Stromal cell of bone marrow (primary cell): ENCODE measurements around the gene LARP6.
"Not testable (repeated sequence)": the region's sequence is repeated elsewhere in the genome, so short reads cannot be mapped to it uniquely, and the experiment has no call there.

Experiments used
- DNase-seq: peaks from one replicate; pipeline ENCODE4 v3.0.0-alpha.2; 2012; ENCODE audit warnings: low read depth

LARP6 gene

DNA sequence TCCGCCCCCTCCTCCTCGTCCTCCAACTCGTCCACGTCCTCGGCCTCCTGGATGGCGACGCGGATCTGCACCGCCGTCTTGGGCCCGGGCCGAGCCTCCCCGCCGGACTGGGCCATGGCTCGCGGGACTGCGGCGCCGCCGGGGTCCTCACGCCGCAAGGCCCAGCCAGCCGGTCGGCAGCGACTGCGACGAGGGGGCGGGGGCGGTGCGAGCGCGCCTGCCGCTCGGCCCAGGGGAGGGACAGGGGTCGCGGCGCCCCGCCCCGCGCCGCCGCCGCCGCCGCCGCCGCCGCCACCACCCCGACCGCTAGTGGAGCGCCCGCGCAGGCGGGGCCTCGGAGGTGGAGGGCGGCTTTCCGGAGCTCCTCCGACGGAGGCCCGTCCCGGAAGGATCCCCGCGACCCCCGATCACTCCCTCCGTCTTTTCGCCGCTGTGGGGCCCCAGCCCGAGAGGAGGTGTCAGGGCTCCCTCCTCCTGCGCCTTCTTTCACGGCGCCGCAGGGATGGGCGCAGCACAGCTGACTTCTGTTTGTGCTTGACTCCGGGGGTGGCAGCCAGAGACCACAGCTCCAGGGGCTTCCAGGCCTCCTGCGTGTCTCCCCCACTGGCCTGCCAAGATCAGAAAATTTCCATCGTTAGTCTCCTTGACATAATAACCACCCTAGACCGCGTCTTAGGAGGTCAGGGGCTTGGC, at the start of gene LARP6:
Gene LARP6 (minus strand): TSS at position 185 of the 693 bp plus-strand sequence. CDS start 69 bp downstream, at position 116.
- no peak for DNase-seq

DNA sequence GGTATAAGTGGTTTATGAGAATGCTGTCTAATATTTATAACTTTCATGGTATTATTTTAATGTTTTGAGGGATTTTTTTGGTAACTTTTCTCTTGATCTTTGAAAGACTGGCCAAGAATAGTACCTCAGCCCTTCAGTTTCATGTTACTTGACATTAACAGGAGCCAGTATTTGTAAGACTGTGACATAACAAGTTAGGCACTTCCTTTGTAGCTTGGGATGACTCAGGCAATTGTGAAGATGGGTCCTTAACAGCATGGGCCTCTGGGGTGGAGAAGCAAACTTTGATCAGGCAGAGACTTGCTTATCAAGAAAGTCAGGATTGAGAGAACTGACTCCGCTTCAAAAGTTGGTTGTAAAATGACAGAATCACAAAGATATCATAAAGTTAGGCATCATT, 48.1 kb upstream of the LARP6 start:
- peak; percentile 57 for DNase-seq

DNA sequence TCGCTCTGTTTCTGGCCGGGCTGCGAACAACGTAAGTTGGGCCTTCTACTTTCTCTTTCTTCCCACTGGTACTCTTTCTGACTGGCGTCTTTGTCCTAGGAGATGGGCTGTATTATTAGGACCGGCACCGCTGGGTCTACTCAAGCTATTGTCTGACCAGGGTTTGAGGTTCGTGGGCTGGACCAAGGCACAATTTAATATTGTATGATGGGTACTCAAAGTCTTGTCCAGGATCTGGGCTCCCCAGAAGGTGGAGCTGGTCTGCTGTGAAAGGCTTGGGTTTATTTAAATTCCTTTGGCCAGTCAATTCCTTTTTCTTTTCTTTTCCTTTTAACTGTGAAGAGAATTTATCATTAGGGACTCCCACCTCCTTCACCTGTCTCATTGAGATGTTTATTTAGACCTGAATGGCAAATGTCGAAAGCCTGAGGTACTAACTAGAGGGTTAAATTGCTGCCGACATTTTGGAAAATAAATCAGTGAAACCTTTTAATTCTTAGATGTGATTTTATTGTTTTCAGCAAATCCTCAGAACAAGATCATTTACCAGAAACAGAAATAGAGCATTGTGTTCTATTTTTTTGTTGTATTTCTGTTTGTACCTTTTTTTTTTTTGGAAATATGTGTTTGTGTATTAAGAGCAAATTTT, 39.1 kb upstream of the LARP6 start:
- DNase-seq = peak; percentile 65

DNA sequence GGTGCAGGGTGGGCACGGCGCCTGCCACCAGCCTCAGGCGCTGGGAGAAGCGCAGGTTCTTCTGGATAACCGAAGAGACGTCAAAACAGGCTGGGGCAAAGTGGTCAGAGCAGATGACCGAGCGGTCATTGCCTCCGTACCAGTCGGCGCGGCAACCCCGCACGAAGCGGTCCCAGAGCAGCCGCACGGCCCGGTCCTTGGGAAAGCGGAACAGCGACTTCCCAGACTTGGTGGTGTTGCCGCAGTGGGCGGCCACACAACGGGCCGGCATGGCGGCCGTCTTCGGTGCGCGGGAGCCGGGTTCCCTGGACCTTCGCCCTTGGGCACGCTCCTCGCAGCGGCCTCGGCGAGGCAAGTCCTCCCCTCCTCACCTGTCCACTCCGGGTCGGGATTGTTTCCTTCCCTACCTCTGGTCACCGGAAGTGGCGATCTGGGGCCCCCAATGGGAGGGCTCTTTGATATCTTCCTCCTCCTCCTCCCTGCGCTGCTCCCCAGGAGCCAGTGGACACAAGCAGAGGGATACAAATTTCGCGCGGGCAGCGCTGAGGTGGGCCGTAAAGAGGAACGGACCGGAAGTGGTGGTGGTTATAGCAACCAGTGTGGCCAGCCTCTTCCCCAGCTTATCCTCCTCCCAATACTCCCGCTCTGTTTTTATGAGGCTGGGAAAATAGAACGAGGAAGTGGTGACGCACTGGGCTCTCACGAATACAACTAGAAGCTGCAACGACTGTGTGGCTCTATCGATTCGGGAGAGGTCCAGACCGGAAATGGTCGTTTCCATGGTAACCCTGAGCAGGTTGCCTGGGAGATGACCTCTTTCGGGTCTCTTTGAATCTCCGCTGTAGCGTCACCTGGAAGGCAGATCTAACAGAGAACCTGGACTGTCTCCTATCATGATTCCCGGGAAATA, 38.3 kb upstream of the LARP6 start, which contains the start of the genes LRRC49 and THAP10:
Gene LRRC49 (plus strand): TSS at position 825 of the 910 bp plus-strand sequence. CDS start 69 bp downstream, at position 894.
Gene THAP10 (minus strand): TSS at position 432 of the 910 bp plus-strand sequence. CDS start 161 bp downstream, at position 271.
- peak; percentile 97 for DNase-seq

DNA sequence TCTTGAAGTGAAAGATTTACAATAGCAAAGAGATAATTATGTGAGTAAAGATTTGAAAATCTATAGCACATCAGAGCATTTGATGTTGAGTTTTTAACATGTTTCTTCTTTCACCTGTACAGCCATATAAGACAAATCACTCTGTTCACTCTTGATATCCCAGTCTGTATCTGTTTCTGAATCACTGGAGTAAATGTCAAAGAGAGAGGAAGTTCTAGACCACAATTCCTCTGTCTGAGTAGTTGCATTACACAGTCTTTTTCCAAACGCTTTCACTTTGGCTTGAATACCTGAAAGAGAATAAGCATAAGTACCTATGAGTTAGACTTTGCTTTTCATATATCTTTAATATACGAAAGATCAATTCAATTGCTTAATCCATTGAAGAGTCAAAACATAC, 28.4 kb upstream of the LARP6 start:
- no peak for DNase-seq

DNA sequence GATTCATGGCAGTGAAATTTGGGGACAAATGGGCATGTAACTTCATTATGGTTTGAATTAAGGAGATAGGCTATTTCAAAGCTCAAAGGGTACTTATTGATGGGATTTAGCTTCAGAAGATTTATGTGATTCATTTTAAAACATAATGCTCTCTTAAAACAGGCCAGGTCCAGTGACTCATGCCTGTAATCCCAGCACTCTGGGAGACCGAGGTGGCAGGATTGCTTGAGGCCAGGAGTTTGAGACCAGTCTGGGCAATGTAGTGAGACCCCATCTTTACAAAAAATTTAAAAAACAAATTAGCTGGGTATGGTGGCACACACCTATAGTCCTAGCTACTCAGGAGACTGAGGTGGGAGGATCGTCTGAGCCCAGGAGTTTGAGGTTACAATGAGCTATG, 26.8 kb upstream of the LARP6 start:
- no peak for DNase-seq

DNA sequence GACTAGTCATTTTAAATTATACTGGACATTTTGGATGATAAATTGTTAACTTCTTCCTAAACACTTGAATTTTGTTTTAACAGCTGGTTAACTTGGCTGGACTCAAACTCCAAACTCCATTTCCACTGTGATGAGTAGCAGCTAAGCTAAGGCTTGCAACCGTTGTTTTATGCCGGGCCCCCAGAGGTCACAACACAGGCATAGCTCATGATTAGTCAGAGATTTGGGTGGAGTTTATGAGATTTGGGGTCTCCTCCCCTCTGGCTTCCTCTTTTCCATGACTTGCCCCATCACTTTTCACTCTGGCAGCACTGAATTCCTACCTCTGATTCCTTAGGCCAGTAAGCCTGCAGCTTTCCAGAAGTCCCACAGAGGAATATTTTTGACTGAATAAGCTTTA, 25.4 kb upstream of the LARP6 start:
- peak; percentile 91 for DNase-seq

DNA sequence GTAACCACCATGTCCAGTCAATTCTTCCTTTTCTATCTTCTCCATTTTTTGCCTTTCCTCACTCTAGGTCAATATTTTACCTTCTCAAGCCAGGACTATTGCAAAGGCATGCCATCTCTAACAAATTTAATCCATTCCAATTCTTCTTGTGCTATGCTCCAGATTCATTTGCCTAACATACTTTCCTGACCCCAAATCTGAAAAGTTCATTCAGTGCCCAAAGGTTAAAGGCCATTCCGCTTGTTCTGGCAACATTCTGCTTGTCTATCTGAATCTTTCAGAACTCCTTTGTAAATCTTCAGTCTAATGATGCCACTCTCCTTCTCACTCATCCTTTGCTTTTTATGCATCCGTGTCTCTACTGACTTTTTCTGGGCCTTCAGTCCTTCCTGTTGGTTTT, 22.7 kb upstream of the LARP6 start:
- no peak for DNase-seq

DNA sequence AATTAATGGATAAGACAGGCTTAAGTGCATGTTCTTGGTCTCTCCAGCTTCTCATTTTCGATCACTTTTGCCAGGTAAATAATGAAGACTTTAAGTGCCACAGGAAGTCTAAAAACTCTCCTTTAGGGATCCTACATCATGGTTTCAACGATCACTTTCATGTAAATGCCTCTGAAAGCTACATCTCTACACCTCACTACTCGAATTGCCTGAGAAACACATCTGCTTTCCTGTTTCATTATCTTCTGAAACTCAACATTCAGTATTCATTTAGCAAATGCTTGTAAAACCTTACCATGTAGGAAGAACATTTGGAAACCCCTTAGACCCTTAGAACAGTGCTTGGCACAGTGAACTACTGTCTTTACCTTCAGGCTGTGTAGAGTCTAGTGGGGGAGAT, 22.1 kb upstream of the LARP6 start:
- no peak for DNase-seq

DNA sequence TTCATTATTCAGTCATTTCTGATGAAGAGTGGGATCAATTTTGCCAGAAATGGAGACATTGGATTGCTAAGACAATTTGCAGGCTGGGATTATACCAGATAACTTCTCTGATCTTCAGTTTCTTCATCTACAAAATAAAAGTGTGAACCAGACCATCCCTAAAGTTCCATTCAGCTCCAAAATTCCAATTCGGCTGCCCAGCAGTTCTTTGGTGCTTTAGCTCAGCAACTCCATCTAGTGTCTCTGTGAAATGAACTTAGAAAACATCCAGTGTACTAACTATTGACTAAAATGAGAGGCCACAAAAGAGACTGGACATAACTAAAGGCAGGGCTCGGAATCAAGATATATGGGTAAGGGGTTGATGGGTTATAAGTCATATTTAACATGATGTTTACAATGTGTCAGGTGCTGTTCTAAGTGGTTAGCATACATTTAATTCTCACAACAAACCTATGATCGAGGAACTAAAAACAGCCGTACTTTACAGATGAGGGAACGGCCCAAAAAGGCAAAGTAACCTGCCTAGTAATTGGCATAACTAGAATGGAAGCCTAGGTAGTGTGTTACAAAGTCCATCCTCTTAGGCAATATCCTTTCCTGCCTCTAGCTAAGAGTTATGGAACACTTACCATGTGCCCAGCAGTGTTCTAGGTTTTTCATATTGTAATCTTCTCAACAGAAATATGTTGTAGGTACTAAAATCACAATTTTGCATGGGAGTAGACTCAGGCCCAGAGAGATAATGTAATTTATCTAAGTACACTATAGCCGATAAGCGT, 21.2 kb upstream of the LARP6 start:
- DNase-seq = no peak

DNA sequence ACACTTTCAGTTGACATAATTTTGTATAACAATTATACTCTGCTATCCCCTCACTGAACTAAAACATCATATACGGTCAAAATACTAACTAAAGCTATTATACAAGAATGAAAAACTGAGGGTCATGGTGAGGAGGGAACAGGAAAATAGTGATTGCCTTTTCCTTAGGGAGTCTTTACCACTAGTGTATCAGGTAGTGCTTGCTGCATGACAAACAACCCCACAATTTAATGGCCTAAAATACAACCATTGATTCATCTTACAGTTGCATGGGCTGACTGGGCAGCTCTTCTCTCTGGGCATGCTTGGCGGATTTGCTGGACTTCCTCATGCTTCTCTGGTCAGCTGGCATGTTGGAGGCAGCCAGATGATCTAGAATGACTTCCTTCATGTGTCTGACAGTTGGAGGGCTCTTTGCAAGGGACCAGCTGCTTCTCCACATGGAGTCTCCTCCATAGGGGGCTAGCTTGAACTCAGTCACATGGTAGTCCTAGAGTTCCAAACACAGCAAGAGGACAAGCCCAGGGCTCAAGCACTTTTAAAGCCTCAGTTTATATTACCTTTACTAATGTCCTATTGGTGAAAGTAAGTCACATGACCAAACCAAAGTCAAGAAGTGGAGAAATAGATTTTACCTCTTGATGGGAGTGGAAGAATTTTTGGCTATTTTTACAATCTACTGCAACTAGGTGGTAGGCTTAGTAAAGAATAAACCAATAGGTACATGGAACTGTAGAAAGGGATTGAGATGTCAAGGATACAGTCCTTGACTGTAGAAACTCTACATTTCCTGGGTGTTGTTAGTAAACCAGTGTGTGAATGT, 19.5 kb upstream of the LARP6 start:
- DNase-seq = no peak

DNA sequence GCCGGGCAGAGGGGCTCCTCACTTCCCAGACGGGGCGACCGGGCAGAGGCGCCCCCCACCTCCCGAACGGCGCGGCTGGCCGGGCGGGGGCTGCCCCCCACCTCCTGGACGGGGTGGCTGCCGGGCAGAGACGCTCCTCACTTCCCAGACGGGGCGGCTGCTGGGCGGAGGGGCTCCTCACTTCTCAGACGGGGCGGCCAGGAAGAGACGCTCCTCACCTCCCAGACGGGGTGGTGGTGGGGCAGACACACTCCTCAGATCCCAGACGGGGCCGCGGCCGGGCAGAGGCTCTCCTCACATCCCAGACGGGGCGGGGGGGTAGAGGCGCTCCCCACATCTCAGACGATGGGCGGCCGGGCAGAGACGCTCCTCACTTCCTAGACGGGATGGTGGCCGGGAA, 17.5 kb upstream of the LARP6 start:
- not testable (repeated sequence) for DNase-seq

DNA sequence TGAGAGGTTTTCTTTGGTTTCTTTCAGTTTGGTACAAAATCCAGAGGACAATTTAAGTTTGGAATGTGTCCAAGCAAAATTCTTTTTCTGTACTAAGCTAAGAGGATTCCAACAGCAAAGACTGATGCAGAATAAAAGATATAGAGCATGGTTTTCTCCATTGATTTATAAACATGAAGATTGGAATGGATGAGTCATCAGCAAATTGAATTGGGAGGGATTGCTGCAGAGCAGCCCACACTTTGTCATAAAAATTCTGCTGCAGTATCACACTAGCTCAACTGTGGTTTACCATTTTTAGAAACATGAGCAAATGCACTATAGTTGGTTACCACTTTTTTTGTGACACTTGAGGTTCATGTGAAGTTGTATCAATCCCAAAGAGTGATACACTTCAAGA, 16.1 kb upstream of the LARP6 start:
- DNase-seq = peak; percentile 79

DNA sequence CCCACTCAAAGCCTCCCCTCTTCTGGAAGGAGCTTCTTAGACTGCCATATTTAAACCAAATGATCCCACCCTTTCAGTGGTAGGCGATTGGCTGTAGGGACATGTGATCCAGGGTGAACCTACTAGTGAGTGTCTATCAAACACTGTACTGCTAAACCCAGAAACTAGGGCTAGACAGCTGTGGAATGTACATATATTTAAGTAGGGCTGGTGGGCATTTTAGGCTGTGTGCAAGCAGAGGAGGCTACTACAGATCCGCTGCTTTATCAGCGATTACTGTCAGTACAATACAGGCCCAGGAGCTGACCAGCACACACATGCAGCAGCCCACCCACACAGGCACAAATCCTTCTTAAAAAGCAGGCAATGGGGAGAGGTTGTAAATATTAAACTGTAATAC, 15.4 kb upstream of the LARP6 start:
- no peak for DNase-seq

DNA sequence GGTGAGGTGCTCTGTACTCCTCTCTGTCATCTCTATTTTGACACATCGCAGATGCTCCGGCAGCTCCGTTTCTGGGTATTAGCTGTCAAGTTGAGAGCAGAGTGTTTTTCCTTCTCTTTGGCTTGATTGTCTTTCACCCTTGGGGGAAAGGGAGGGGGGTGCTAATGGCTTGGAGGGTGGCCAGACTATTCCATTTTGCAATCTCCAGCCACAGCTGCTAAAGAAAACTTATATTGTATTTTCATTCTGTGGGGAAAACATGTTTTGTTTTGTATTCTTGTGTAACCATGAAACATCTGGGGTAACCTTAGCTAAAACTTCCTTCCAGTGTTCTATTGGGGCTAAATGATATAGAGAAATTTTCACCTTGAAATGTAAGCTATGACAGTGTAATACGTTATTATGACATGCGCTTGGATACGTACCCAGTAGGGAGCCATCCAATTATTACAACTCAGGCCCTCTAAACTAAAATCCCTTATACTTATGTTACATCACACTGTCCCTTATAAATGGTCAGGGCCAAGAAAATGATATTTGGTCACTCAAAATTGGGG, 14.0 kb upstream of the LARP6 start:
- peak; percentile 77 for DNase-seq

DNA sequence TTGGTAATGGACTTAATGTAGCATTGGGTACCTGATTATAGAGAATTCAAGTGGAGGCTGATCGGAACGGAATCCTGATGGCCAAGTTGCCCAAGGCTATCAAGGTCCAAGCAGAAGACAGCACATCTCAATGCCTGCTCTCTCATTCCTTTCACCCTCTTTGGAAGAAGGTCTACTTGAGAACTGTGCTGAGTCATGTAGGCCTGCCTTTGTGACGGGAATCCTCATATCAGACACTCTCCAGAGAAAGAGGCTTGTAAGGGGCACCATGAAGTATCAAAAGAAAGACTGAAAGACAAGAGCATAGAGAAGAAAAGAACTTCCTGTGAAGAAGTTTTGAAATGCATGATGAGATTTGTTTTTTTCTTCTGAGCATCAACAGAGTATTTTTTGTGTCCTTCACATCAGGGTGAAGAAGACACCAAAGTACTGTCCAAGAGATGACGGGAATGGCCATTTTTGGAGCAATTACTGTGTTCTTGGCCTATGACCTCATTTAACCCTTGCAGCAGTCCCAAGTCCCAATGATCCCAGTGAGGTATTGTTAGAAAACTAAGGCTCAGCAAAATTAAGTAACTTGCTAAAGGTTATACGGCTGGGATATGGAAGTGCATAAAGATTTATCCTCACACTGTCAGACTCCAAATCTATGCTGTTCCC, 13.2 kb upstream of the LARP6 start:
- DNase-seq = no peak

DNA sequence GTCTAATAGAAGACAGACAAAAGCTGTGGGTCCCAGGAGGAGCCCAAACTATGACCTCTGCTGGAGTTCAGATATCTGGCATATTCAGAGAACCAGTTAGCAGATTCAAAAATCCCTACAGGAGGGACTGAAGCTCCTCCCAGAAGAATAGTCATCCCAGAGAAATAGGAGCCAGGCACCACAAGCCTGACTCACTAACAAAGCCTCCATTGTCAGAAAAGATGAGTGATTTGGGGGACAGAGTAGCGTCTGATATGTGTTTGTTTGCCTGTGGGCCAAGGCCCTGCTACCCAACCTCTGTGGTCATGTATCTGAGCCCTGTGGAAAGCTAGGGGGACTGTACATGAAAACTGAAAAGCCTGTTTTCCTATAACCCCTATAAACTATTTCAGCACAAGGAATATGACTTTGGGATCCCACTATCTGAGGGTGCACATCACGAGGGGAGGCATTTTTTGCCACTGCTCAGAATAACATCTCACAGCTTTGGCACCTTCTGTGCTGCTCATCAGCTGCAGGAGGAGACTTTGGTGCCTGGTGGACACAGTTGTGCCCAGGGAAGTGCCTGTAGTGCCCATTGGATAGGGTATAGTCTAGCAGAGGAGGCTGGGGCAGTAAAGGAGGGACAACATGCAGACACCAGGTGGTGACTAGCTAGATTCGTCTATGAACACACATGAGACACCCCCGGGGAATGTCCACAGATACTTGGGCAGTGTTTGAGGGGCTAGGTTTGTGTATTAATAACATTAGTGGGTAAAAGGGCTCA, 9.7 kb upstream of the LARP6 start:
- peak; percentile 89 for DNase-seq

DNA sequence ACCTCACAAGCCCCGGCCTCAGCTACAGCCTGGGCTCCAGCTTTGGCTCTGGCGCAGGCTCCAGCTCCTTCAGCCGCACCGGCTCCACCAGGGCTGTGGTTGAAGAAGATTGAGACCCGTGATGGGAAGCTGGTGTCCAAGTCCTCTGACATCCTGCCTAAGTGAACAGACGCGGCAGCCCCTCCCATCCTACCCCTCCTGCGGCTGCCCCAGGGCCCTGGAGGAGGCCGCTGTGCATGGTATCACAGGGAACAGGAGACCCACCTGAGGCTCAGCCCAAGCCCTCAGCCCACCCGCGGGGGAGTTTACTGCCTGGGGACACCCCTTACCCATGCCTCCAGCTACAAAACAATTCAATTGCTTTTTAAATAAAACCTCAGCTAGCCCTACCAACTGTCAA, 6.0 kb upstream of the LARP6 start:
- no peak for DNase-seq

DNA sequence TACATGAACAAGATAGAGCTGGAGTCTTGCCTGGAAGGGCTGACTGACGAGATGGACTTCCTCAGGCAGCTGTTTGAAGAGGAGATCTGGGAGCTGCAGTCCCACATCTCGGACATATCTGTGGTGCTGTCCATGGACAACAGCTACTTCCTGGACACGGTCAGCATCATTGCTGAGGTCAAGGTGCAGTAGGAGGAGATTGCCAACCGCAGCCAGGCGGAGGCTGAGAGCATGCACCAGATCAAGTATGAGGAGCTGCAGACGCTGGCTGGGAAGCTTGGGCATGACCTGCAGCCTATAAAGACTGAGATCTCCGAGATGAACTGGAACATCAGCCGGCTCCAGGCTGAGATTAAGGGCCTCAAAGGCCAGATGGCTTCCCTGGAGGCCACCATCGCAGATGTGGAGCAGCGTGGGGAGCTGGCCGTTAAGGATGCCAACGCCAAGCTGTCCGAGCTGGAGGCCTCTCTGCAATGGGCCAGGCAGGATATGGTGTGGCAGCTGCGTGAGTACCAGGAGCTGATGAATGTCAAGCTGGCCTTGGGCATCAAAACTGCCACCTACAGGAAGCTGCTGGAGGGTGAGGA, 5.5 kb upstream of the LARP6 start:
- DNase-seq = no peak
